HG03457 (cell line): ENCODE results near the gene ALKBH6.
"Not testable (repeated sequence)": the region's sequence is repeated elsewhere in the genome, so short reads cannot be mapped to it uniquely, and the experiment has no call there.

ENCODE experiments used
- ATAC-seq: cut with Tn5 transposase; IDR thresholded peaks from one replicate; pipeline ENCODE4 v1.9.1; 2021; ENCODE audit warnings: moderate number of reproducible peaks; ENCODE audit not compliant: unreplicated experiment

Gene ALKBH6

GRCh38 chr19:36014012-36014924, at the start of gene ALKBH6:
ALKBH6 (minus strand) TSS chr19:36014213; CDS start chr19:36013397, 816 bp downstream.
- ATAC-seq: peak; percentile 89

- ATAC-seq: no peak
Observed at GRCh38 chr19:36061367-36061766, 47.4 kb upstream of the ALKBH6 start.

- no peak for ATAC-seq
Observed at GRCh38 chr19:36060430-36060829, 46.4 kb upstream of the ALKBH6 start.

- no peak for ATAC-seq
Observed at GRCh38 chr19:36059180-36059910, 45.3 kb upstream of the ALKBH6 start.

- ATAC-seq: no peak
Observed at GRCh38 chr19:36058481-36059179, 44.6 kb upstream of the ALKBH6 start.

GRCh38 chr19:36054733-36055686, 41.0 kb upstream of the ALKBH6 start, which contains the start of gene WDR62:
WDR62 (plus strand) TSS chr19:36054897; CDS start chr19:36054972, 75 bp downstream.
- peak; percentile 42 for ATAC-seq

GRCh38 chr19:36054119-36054732, 40.2 kb upstream of the ALKBH6 start, which contains the start of gene THAP8:
THAP8 (minus strand) TSS chr19:36054285; CDS start chr19:36054217, 68 bp downstream.
- peak; percentile 67 for ATAC-seq

GRCh38 chr19:36051637-36052036, 37.6 kb upstream of the ALKBH6 start:
- ATAC-seq: no peak

- ATAC-seq: no peak
Observed at GRCh38 chr19:36051236-36051635, 37.2 kb upstream of the ALKBH6 start.

- ATAC-seq: no peak
Observed at GRCh38 chr19:36049080-36049698, 35.2 kb upstream of the ALKBH6 start.

GRCh38 chr19:36047835-36048234, 33.8 kb upstream of the ALKBH6 start:
- ATAC-seq: no peak

- no peak for ATAC-seq
Observed at GRCh38 chr19:36046443-36047050, 32.5 kb upstream of the ALKBH6 start.

- no peak for ATAC-seq
Observed at GRCh38 chr19:36043952-36044351, 29.9 kb upstream of the ALKBH6 start.

GRCh38 chr19:36041831-36042230, 27.8 kb upstream of the ALKBH6 start:
- no peak for ATAC-seq

- not testable (repeated sequence) for ATAC-seq
Observed at GRCh38 chr19:36041092-36041491, 27.1 kb upstream of the ALKBH6 start.

GRCh38 chr19:36040495-36040894, 26.5 kb upstream of the ALKBH6 start:
- no peak for ATAC-seq

- ATAC-seq: no peak
Observed at GRCh38 chr19:36032251-36033104, 18.5 kb upstream of the ALKBH6 start, which contains the start of gene CLIP3. CLIP3 (minus strand) TSS chr19:36032873; CDS start chr19:36032357, 516 bp downstream.

GRCh38 chr19:36031308-36031707, 17.3 kb upstream of the ALKBH6 start:
- ATAC-seq: no peak
